ENCODE data around the gene DHX40. TPM values are rescaled to one million over a fixed set of nuclear protein-coding genes. Genes with fewer than 3 reads are reported as not detected.
A peak's percentile ranks its signal among the peaks of the same experiment; 100 is the strongest.

Gene DHX40
- total and polyA plus RNA-seq, 2 of the 8 experiments (the other 6 are each of a cell fraction or from before 2014, with no cell fraction given), result 13.5 to 28.3 TPM

DNA sequence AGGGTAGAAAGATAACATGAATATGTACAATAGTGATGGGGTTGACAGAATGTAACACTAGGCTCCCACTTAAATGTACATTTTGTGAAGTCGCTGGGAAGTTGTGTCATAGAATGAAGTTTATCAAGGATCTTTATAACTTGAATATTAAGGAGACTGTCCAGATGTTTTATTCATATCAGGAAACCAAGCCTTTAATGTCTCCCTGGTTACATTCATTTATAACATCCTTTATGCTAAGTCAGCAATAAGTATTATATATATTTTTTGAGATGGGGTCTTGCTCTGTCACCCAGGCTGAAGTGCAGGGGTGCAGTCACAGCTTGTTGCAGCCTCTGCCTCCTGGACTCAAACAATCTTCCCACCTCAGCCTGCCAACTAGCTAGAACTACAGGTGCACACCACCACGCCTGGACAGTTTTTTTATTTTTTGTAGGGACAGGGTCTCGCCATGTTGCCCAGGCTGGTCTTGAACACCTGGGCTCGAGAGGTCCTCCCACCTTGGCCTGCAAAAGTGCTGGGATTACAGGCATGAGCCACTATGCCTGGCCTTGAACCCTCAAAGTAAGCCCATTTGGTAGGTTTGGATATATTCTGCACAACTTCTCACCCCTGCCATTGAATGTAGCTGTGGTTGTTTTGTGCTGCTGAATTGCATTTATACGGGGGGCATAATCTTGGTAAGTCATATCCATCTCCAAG, 68.4 kb downstream of the DHX40 start:
- 83% methylated on average over 5 of the region's 5 CpGs; no CpG with 5 or more reads in 1 of the 2 experiments for WGBS, 2 experiments (ENCODE audit: extremely low coverage in 1 of 2, insufficient coverage in 1 of 2, insufficient read length in 1 of 2, insufficient replicate concordance in 2 of 2, low coverage in 1 of 2, low lambda C conversion rate in 2 of 2, missing lambda C conversion rate in 1 of 2)
- no peak overlapping the region for H3K23ac ChIP-seq (ENCODE audit: insufficient read length)
- H4K5ac ChIP-seq (ENCODE audit: insufficient read length, low read depth, low read length), result no peak overlapping the region
- ChIA-PET POLR2A (ENCODE audit: partially characterized antibody) (interaction anchor here (0.7 to 4.2 kb wide), 5 partner anchors 10 to 204 kb away, joined by 3 to 17 read pairs (median 4); partner anchors contain the start of gene CLTC), CTCF (ENCODE audit: partially characterized antibody) (no interaction called here)
- H3K4me3 ChIP-seq (ENCODE audit: extremely low read depth in 1 of 4, insufficient read depth in 2 of 4, low read depth in 3 of 4, low read length in 4 of 4), result no peak overlapping the region
- H2AK5ac ChIP-seq (ENCODE audit: low read depth, low read length), result no peak overlapping the region
- H3K14ac ChIP-seq (ENCODE audit: insufficient read length), result no peak overlapping the region
- no peak overlapping the region for H2BK15ac ChIP-seq (ENCODE audit: low read length)
- peaks cover 19 to 93% of the 10 kb centered on the region in 2 experiments for H3K79me2 ChIP-seq (ENCODE audit: control insufficient read depth in 1 of 2, insufficient read depth in 2 of 2, low read length in 2 of 2)
- peaks cover 0 to 6% (median 0%) of the 10 kb centered on the region in 4 experiments; a peak in 1 of 8 replicates for H3K36me3 ChIP-seq (ENCODE audit: control insufficient read depth in 2 of 4, insufficient read depth in 4 of 4, low read length in 3 of 4)
- no peaks in the 10 kb centered on the region for H3K23me2 ChIP-seq (ENCODE audit: low read depth, low read length)
- no peak overlapping the region for H2BK120ac ChIP-seq (replicated peaks; ENCODE audit: low read depth, low read length)
- TF ChIP-seq RNF2 (IDR thresholded peaks at IDR 0.05; ENCODE audit: borderline replicate concordance, low read depth, low read length, missing control alignments, poor library complexity, severe bottlenecking), result no peak
- TF ChIP-seq MAFK (IDR thresholded peaks at IDR 0.05; ENCODE audit: low read depth, low read length), result peak; percentile 83; the same call in 1 of the 2 replicates
- H3K4ac ChIP-seq (replicated peaks; ENCODE audit: insufficient read length, low read depth, low read length), result no peak overlapping the region
- FAIRE-seq, result no peak
- no peak for DNase-seq (ENCODE audit: low read depth in 1 of 2, low spot score in 2 of 2)
- H3K56ac ChIP-seq (replicated peaks; ENCODE audit: insufficient read length, low read depth, low read length), result no peak overlapping the region
- H2BK12ac ChIP-seq (ENCODE audit: low read depth, low read length), result no peak overlapping the region
- no peak overlapping the region for H4K91ac ChIP-seq (replicated peaks; ENCODE audit: insufficient read length, low read length)
- peaks cover 5 to 16% of the 10 kb centered on the region in 2 experiments for H4K20me1 ChIP-seq (replicated peaks in 1 of 2; ENCODE audit: control insufficient read depth in 1 of 2, insufficient read depth in 2 of 2, low read length in 2 of 2)
- H3K9me3 ChIP-seq (ENCODE audit: insufficient read depth in 2 of 2, low read depth in 1 of 2, low read length in 1 of 2), result 0 out of 4 replicates have a peak, but pooled peaks cover 0 to 4% of the 10 kb centered on the region in 2 experiments
- no peak overlapping the region for H2BK5ac ChIP-seq (ENCODE audit: low read depth, low read length)
- H3K4me1 ChIP-seq (replicated peaks in 1 of 4; ENCODE audit: control insufficient read depth in 3 of 4, insufficient read depth in 4 of 4, low read length in 3 of 4), result peaks cover 0 to 6% (median 4%) of the 10 kb centered on the region in 4 experiments; a peak in 5 of 7 replicates
- no peak overlapping the region for H3K18ac ChIP-seq (ENCODE audit: extremely low read depth, low read length)
- H2BK20ac ChIP-seq (ENCODE audit: low read length), result no peak overlapping the region
- no peaks in the 10 kb centered on the region for H3K27me3 ChIP-seq (replicated peaks in 1 of 4; ENCODE audit: control insufficient read depth in 3 of 4, extremely low read depth in 1 of 4, insufficient read depth in 3 of 4, low read length in 3 of 4)
- peak overlapping the region in 1 of 2 experiments; percentile 31; a peak in 1 of 4 replicates for H3K4me2 ChIP-seq (ENCODE audit: insufficient read depth in 1 of 2, low read depth in 2 of 2, low read length in 2 of 2)
- no peak overlapping the region for H4K8ac ChIP-seq (ENCODE audit: extremely low read depth, insufficient read depth, low read length)
- H3K9ac ChIP-seq (replicated peaks in 1 of 4; ENCODE audit: extremely low read depth in 1 of 4, low read depth in 3 of 4, low read length in 3 of 4), result no peak overlapping the region; a peak in 1 of 7 replicates
- H3K27ac ChIP-seq (ENCODE audit: low read depth, low read length), result no peak overlapping the region
- no peaks in the 10 kb centered on the region; the same call in 1 of the 2 replicates for H3K79me1 ChIP-seq (ENCODE audit: low read depth, low read length)
- H2AFZ ChIP-seq (ENCODE audit: low read length), result no peak overlapping the region
